Neuron (in vitro differentiated cells): ENCODE data around the gene PRSS22.
A peak's percentile ranks its signal among the peaks of the same experiment; 100 is the strongest.
"Not testable (repeated sequence)": the region's sequence is repeated elsewhere in the genome, so short reads cannot be mapped to it uniquely, and the experiment has no call there.

Experiments used
- H2AFZ ChIP-seq: one replicate; pipeline ENCODE4 v1.6.1; 2013; ENCODE audit warnings: low read depth, mild to moderate bottlenecking, inconsistent platforms, low read length, moderate library complexity
- H3K27me3 ChIP-seq: one replicate; pipeline ENCODE4 v1.6.1; 2013; ENCODE audit warnings: low read length; ENCODE audit not compliant: insufficient read depth
- H3K36me3 ChIP-seq: one replicate; pipeline ENCODE4 v1.6.1; 2013; ENCODE audit warnings: low read length; ENCODE audit not compliant: insufficient read depth
- H3K4me1 ChIP-seq: one replicate; pipeline ENCODE4 v1.6.1; 2013; ENCODE audit warnings: low read length; ENCODE audit not compliant: insufficient read depth
- H3K4me3 ChIP-seq: 2 replicates; pipeline ENCODE4 v1.5.1; 2013; ENCODE audit warnings: mild to moderate bottlenecking, low read length, moderate library complexity
- H3K9me3 ChIP-seq: one replicate; pipeline ENCODE4 v1.6.1; 2013; ENCODE audit warnings: low read length

Gene PRSS22, protein sequence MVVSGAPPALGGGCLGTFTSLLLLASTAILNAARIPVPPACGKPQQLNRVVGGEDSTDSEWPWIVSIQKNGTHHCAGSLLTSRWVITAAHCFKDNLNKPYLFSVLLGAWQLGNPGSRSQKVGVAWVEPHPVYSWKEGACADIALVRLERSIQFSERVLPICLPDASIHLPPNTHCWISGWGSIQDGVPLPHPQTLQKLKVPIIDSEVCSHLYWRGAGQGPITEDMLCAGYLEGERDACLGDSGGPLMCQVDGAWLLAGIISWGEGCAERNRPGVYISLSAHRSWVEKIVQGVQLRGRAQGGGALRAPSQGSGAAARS

DNA sequence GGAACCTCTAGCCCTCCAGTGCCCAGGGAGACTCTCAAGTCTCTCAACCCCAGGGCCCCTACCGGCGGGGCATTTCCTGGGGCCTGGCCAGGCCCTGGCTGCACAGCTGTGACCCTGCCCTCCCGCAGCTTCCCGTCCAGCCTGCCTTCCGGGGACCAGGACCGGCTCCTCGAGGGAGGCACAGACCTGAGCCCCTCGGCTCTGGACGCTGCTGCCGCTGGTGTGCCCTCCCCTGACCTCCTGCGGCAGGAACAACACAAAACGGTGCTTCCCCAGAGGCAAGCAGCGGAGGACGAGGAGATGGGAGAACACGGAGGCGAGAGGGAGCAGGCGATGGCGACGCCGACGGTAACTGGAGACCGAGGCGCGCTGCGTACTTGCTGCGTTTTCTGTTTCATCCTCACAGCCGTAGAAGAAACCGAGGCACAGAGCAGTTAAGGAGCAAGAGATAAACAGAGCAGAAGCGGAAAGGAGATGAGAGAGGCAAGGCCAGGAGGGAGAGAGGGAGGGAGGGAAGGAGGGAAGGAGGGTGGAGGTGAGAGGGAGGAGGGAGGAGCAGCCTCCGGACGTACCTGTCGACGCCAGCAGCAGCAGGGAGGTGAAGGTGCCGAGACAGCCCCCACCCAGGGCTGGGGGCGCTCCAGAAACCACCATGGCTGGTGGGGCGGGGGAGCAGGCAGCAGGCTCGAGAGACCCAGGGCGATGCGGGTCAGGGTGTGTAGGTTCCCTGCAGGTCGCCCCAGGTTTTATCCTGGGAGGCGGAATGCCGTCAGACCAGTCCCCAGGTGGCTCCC lies at the start of gene PRSS22:
Gene PRSS22, minus strand, starts transcription at position 720 of the 794 bp plus-strand sequence. Its CDS starts 66 bp downstream, at position 654.
- Histone ChIP-seq H3K9me3 (peaks cover 2% of the 10 kb centered on the region), H3K27me3 (peaks cover 39% of the 10 kb centered on the region), H2AFZ (no peak within 1 kb of the TSS), H3K36me3 (no peaks in the 10 kb centered on the region), H3K4me1 (no peaks in the 10 kb centered on the region), H3K4me3 (no peak within 1 kb of the TSS)

DNA sequence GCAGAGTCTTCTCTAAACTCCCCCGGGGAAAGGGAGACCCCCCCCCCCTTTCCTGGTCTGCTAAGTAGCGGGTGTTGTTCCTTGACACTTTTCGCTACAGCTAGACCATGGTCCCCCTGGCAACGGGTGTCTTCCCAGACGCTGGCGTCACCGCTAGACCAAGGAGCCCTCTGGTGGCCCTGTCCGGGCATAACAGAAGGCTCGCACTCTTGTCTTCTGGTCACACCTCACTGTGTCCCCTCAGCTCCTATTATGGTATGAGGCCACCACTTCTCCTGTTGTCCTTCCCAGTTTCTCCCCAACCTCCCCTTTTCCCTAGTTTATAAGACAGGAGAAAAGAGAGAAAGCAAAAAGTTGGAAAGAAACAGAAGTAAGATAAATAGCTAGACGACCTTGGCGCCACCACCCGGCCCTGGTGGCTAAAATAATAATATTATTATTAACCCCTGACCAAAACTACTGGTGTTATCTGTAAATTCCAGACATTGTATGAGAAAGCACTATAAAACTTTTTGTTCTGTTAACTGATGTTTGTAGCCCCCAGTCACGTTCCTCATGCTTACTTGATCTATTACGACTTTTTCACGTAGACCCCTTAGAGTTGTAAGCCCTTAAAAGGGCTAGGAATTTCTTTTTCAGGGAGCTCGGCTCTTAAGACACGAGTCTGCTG lies 49.2 kb upstream of the PRSS22 start:
- not testable (repeated sequence) for H3K27me3 ChIP-seq, H3K4me1 ChIP-seq, H3K4me3 ChIP-seq, H2AFZ ChIP-seq, H3K36me3 ChIP-seq, H3K9me3 ChIP-seq

DNA sequence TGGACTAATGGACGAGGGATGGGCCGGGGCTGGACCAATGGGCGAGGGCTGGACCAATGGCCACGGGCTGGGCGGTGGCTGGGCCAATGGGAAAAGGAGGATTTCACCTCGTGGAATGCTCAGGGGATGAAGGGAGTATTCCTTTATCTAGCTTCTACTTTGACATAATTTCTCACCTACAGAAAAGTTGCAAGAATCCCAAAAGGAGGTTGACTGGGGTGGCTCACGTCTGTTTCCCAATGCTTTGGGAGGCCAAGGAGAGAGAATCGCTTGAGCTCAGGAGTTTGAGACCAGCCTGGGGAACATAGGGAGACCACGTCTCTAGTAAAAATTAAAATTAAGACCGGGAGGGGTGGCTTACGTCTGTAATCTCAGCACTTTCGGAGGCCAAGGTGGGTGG lies 48.0 kb upstream of the PRSS22 start:
- H3K27me3 ChIP-seq: no peaks in the 10 kb centered on the region
- H3K9me3 ChIP-seq: no peaks in the 10 kb centered on the region
- peaks cover 10% of the 10 kb centered on the region for H3K4me1 ChIP-seq
- H2AFZ ChIP-seq: no peak overlapping the region
- no peak overlapping the region for H3K4me3 ChIP-seq
- H3K36me3 ChIP-seq: no peaks in the 10 kb centered on the region

DNA sequence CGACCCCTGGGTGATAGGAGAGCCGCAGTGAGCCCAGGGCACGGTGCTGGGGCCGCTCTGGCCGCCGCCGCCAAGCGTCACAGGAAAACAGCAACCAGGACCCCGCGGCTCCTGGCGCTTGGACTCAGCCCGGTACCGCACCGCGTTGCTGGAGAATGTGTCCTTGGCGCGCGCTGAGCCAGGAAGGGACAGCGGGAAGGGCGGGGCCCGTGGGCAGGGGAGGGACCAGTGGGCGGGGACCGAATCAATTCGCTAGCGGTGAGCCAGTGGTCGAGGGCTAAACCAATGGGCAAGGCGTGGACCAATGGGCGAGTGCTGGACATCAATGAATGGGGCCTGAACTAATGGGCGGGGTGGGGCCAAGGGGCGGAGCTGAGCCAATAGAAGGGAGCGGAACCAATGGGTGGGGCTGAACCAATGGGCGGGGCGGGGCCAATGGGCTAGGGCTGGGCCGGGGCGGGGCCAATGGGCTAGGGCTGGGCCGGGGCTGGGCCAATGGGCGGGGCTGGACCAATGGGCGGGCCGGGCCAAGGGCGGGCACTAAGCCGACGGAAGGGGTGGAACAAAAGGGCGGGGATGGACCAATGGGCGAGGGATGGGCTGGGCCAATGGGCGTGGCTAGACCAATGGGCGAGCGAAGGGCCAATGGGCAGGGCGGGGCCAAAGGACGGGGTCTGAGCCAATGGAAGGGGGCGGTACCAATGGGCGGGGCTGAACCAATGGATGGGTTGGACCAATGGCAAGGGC lies 47.4 kb upstream of the PRSS22 start:
- H3K4me3 ChIP-seq: peak overlapping the region; percentile 78
- no peak overlapping the region for H2AFZ ChIP-seq
- no peaks in the 10 kb centered on the region for H3K36me3 ChIP-seq
- no peaks in the 10 kb centered on the region for H3K9me3 ChIP-seq
- peaks cover 10% of the 10 kb centered on the region for H3K4me1 ChIP-seq
- no peaks in the 10 kb centered on the region for H3K27me3 ChIP-seq

DNA sequence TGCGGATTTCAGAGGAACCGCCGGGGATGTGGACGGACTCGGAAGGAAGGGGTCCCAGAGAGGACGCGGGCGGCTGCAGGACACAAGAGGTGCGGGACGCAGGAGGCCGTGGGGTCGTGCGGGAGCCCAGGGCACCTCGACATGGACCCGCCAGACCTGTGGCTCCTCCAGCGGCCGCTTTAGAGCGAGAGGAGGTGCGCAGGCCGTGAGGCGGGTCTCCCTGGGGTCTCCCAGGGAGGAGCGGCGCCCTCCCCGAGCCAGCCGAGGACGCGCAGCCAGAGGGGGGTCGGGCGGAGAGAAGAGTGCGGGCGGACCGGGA lies 46.9 kb upstream of the PRSS22 start:
- peak overlapping the region; percentile 78 for H3K4me3 ChIP-seq
- H3K4me1 ChIP-seq: peaks cover 10% of the 10 kb centered on the region
- no peak overlapping the region for H2AFZ ChIP-seq
- H3K36me3 ChIP-seq: no peaks in the 10 kb centered on the region
- H3K9me3 ChIP-seq: no peaks in the 10 kb centered on the region
- no peaks in the 10 kb centered on the region for H3K27me3 ChIP-seq

DNA sequence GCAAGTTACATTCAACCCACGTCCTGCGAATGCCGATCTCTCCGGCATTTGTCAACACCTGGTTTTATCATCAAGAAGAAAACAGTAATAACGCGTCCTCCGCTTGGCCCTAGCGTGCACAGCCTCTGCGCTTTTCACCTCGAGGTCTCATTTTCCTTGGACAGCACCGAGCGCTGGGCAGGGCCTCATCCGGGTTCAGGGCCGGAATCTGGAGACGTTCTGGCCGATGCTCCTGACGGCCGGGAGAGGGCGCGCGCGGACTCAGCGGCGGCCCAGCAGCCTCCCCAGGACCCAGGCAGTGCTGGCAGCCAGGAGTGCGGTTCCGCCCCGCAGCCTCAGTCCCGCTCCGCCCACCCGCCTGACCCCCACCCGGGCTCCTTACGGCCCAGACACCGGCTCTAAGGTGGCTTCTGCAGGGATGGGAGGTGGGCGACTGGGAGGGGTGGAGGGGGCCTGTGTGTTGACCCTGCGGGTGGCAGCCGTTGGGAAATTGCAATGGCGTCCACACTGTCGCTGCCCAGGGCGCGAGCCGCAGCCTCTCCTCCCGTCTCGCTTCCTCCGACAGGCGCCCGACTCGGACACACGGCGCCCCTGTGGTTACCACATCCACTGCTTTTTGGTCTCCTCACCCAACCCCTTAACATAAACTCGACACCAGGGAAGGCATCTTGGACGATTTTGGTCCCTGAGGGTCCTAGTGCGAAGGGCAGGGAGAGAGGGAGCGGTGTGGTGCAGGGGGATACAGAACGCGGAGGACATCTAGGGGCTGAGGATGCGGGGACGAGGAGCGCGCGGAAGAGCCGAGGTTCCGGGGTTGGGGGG lies 46.3 kb upstream of the PRSS22 start:
- Histone ChIP-seq H3K4me1 (peaks cover 13% of the 10 kb centered on the region), H3K9me3 (no peaks in the 10 kb centered on the region), H3K27me3 (no peaks in the 10 kb centered on the region), H3K4me3 (peak overlapping the region; percentile 78), H3K36me3 (no peaks in the 10 kb centered on the region), H2AFZ (peak overlapping the region; percentile 11)

DNA sequence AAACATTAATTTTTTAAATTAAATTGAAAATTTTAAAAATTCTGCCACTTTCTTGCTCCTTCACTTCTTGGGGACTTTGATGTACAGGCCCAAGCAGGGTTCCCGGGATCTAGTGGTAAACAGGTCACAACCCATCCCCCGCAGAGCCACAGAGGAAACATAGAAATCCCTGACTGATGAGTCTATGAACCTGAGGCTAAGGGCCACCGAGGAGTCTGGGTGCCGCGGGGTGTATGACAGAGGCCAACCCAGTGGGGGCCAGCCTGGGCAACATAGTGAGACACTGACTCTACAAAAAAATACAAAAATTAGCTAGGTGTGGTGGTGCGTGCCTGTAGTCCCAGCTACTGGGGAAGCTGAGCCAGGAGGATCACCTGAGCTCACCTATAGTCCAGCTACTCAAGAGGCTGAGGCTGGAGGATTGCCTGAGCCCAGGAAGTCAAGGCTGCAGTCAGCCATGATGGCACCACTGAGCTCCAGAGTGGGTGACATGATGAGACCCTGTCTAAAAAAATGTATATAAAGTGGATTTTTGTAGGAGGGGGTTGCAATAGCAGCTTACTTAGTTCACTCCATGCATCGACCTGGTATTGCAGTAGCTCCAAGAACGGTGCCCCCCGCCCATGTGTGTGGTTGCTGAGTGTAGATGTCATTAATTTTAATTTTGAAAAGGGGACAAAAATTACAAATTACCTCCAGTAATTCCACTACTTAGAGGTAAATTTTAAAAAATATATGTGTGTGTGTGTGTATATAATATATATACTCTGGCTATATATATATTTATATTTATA lies 44.6 kb upstream of the PRSS22 start:
- Histone ChIP-seq H3K4me3 (no peak overlapping the region), H3K9me3 (no peaks in the 10 kb centered on the region), H3K36me3 (peaks cover 2% of the 10 kb centered on the region), H3K4me1 (peaks cover 31% of the 10 kb centered on the region), H2AFZ (no peak overlapping the region), H3K27me3 (no peaks in the 10 kb centered on the region)

DNA sequence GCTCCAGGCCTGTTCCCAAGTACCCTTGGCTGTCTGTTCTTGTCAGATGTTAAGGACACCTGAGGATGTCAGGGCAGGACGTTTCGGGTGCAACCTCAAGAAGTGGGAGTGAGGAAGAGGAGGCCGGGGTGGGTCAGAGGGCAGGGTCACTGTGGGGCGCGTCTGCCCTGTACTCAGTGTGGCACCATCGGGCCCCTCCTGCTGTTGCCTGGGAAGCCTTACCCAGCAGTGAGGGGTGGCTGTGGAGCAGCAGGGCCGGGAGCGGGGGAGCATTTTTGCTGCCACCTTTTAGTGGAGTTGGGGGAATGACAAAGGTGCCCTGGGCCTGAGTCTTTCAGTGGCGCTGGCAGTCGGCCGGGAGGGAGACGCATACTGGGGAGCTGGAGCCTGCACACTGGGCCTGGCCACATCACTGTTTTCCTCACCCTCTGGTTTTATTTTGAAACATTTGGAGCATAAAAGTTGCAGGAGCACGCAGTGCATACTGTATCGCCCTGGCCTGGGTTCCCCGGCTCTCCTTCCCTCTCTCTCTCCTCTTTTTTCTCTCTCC lies 42.6 kb upstream of the PRSS22 start:
- H3K4me3 ChIP-seq: no peak overlapping the region
- H2AFZ ChIP-seq: no peak overlapping the region
- peaks cover 26% of the 10 kb centered on the region for H3K4me1 ChIP-seq
- H3K36me3 ChIP-seq: peaks cover 10% of the 10 kb centered on the region
- no peaks in the 10 kb centered on the region for H3K27me3 ChIP-seq
- H3K9me3 ChIP-seq: no peaks in the 10 kb centered on the region

DNA sequence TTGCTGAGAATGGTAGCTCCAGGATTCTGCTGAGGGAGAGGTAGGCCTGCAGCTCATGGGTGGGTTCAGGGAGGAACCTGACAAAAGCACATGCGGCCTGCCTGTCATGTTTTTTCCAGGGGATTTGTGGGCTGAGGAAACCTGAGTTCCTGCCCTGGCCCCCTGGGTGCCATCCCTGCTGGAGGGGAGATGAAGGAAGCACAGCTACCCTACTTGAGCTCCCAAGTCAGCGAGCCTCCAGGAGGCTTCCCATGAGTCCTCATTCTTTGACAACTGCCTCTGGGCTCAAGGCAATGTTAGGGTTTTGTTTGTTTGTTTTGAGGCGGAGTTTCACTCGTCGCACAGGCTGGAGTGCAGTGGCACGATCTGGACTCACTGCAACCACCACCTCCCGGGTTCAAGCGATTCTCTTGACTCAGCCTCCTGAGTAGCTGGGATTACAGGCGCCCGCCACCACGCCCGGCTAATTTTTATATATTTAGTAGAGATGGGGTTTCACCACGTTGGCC lies 41.6 kb upstream of the PRSS22 start:
- no peaks in the 10 kb centered on the region for H3K27me3 ChIP-seq
- peaks cover 10% of the 10 kb centered on the region for H3K36me3 ChIP-seq
- H3K4me3 ChIP-seq: no peak overlapping the region
- no peak overlapping the region for H2AFZ ChIP-seq
- H3K4me1 ChIP-seq: peaks cover 26% of the 10 kb centered on the region
- no peaks in the 10 kb centered on the region for H3K9me3 ChIP-seq

DNA sequence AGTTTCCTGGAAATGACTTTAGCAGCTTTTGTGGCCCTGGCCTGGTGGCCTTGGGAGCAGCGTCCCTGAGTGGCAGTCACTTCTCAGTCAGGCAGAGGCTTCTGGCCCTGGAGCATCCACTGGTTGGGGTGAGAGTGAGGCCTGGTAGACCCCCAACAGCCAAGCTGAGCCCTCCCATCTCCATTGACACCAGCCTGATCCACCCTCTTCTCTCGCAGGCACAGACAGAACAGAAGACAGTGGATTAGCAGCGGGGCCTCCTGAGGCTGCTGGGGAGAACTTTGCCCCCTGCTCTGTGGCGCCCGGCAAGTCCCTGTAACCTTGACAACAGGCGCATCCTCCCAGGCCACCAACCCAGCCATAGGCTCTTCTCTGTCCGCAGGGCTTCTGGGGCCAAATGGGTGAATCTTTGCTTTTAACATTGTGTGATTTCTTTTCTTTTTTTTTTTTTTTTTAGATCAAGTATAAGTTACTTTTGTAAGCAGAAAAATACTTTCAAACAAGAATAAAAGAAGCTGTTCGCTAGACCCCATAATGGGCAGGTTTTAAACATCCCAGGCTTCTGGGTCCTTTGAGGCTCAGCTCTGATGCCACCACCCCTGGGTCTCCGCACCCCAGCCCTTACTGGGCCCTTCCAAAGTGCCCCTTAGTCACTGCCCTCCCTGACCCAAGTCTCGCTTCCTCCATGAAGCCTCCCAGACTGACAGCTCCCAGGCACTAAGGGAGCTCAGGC lies 41.0 kb upstream of the PRSS22 start:
- H3K9me3 ChIP-seq: no peaks in the 10 kb centered on the region
- peaks cover 10% of the 10 kb centered on the region for H3K36me3 ChIP-seq
- H3K4me1 ChIP-seq: peaks cover 26% of the 10 kb centered on the region
- no peak overlapping the region for H2AFZ ChIP-seq
- no peaks in the 10 kb centered on the region for H3K27me3 ChIP-seq
- H3K4me3 ChIP-seq: no peak overlapping the region

DNA sequence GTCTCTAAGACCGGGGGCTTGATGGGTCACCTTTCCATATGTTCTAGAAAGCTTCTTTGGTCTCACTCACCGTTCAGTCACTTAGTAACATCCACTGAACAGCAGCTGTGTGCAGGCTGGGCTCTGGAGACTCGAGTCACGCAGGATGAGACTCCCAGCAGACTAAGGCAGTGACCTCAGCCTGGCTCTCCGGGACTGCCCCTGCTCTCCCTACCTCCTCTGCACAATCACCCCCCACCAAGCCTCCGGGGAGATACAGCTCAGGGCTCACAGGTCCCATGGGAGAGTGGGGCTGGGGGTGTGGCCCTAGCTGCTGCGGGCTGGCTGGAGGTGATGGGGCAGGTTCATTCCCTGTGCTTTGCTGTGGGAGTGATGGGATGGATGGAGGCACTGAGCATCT lies 39.1 kb upstream of the PRSS22 start:
- peaks cover 10% of the 10 kb centered on the region for H3K36me3 ChIP-seq
- no peak overlapping the region for H3K4me3 ChIP-seq
- peaks cover 21% of the 10 kb centered on the region for H3K4me1 ChIP-seq
- no peaks in the 10 kb centered on the region for H3K27me3 ChIP-seq
- H3K9me3 ChIP-seq: no peaks in the 10 kb centered on the region
- H2AFZ ChIP-seq: no peak overlapping the region
